ENCODE data around the gene HAGH.
"Not testable (repeated sequence)": the region's sequence is repeated elsewhere in the genome, so short reads cannot be mapped to it uniquely, and the experiment has no call there.

The HAGH gene

DNA sequence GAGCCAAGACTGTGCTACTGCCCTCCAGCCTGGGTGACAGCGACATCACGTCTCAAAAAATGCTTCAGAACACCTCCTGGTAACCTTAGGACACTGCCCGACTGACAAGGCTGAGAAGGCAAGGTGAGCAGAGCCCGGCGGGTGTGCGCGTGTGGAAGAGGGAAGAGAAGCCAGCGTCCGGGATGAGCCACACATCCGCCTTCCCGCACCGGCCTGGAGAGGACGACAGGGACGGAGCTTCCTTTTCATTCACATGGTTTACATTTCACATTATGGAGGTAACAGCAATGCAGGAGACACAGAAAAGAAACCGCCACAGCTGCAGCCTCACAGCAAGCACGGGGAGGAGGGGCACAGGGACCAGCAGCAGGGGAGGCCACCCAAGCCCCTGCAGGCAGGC is 16.5 kb downstream of the HAGH start:
- no peak for DNase-seq

DNA sequence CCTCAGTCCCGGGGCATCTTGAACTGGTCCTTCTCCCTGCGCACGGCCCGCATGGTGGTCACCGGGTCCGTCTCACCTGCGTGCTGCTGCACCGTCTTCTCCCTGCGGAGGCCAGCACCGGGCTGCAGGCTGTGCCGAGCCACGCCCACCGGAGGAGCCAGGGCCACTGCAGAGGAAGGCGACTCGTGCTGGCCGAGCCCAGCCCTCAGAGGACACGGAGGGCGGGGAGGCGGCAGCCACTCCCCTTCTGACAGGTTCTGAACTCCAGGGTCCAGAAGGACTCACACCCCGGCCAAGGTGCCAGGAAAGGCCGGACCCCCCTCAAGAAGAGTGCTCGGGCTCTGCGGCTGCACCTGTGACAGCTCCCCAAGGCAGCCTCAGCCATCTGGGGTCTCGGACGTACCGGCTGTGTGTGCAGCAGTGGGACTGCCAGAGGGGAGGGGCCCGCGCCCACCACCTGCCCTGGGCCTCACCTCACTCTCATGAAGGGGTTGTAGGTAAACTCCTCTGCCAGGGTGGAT is 17.3 kb downstream of the HAGH start:
- no peak for DNase-seq

DNA sequence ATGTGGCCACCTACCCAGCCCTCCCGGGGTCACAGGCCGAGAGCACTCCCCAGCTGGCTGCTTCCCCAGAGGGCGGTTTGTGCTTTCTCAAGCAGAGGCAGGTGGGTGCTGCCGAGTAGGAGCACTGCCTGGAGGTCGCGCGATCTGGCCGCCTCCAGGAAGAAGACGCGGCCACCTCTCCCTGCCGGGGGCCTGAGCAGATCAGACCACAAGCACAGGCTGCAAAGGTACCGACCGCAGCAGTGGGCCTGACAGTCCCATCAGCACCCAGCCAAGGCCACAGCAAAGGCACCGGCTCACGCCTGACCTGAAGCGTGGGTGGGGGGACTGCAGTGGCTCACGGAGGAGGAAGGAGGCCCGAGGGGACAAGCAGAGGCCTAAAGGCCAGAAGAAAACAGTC is 17.9 kb downstream of the HAGH start:
- DNase-seq = no peak

DNA sequence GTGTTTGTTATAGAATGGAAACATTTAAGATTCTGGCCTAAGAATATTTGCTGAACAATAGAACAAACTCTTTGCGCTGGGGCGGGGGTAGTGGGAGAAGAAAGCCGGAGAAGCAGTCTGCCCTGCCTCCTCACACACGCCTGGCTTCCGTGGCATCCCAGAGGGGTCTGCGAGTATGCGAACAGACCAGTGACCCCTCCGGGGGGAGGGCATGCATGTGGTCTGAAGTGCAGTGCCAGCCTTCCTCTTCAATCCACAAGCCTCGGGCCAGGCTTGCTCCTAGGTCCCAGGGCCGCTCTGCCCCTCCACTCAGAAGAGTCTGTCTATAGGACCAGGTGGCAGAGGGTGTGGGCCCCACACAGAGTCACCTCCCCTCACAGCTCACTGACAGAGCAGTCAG is 19.0 kb downstream of the HAGH start:
- DNase-seq = no peak

DNA sequence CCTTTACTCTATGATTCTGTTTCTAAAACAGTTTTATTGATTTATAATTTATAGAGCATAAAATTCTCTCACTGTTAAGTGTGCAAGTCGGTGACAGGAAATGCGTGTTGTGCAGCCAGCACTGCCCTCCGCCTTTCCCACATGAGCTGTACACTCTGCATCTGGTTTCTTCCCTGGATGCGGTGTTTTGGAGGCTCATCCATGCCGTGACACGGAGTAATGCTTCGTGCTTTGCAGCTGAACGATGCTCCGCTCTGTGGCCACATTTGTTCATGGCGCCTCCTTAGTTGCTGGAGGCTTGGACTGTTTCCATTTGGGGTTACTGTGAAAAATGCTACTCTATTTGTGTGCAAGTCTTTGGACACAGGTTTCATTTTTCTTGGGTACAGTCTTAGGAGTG is 25.9 kb downstream of the HAGH start:
- no peak for DNase-seq

DNA sequence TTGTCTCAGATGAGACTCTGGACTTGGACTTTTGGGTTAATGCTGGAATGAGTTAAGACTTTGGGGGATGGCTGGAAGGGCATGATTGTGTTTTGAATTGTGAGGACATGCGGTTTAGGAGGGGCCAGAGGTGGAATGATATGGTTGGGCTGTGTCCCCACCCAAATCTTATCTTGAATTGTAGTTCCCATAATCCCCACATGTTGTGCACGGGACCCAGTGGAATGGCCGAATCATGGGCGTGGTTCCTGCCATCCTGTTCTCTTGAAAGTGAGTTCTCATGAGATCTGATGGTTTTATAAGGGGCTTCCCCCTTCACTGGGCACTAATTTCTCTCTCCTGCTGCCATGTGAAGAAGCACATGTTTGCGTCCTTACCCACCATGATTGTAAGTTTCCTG is 27.4 kb downstream of the HAGH start:
- DNase-seq = not testable (repeated sequence)

DNA sequence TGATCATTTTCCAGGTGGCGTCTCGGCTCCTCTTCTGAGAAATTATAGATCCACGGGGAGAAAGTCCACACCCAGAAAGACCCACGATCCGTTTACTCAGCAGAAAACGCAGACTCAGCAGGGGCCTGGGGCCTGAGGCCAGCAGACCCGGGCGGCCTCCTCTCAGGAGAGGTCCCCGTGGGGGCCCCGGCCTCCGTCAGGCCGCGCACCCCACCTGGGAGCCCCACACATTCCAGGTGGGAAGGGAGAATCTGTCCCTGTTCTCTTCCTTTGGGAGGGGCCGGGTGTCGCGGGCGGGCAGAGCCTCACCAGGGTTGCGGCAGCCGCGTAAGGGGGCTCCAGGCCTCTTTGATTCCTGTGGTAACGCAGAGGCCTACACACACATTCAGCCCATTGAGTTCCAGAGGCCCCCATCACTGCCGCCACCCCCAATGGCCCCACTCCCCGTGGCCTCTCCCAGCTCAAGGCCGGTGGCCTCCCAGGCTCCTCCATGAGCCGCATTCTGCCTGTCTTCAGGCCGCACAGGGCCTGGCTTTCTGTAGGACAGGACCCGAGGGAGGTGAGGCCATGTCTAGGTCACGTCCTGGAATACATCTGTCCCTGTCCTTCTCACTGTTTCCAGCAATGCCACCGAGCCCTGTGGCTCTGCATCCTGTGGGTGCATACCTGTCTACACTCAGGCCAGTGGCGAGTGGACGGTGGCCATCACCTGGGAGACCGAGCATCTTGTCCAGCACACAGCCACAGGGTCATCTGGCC is 31.5 kb downstream of the HAGH start:
- DNase-seq = no peak

DNA sequence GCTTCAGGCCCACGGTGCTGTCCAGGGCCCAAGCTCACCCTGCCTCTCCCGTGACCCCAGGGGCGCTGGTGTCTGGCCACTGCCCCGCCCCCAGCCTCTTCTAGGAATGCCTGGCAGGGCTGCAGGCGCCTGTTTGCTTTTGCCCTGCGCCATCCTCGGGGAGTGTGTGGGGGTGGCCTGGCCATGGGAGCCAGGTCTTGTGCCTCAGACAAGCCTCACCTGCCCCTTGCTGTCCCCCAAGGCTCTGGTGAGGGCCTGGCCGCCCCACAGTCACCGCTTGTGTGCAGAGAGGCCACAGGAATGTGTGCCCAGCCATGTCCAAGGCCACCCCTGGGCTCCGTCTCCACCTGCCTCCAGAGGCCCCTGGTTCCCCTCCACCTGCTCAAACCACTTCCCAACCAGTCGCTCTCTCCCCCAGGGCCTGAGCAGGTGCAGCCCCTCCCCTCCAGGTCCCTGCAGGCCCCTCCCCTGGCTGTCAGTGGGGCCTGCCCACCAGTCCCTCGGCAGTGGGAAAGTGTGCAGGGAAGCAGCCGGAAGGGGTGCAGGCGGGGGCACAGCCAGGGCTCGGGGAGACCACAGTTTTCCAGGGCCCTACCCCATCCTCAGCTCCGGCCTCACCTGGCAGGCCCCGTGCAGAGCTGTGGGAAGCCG is 32.3 kb downstream of the HAGH start:
- no peak for DNase-seq

DNA sequence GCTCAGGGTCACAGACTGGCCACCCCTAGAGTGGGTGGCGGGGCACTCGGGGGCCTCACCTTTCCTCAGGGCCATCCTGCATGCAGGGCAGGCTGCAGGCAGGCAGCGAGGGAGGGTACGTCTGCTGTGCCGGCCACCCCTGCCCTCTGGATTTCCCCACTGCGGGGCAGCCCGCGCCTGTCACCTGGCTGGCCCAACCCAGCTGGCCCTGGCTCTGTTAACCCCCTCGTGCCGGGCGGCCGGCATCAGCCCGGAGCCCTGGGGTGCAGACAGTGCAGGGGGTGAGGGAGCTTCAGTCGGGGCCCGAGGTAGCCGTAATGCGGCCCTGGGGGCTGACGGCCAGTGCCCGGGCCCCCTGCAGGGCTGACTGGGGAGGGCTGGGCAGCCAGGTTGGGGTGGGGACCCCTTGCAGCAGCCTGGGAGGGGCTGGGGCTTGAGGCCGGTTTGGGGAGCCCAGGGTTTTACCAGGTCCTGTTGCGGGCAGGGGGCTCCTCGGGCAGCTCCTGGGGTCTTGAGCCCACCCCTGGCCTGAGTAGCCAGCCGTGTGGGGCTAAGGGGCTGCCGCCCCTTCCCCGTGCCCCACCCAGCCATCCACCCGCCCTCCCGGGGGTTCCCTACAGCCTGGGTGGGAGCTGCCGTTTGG is 32.9 kb downstream of the HAGH start, which contains the start of gene IGFALS:
Gene IGFALS, minus strand, starts transcription at position 128 of the 643 bp plus-strand sequence. Its CDS starts 53 bp downstream, at position 75.
- no peak for DNase-seq

DNA sequence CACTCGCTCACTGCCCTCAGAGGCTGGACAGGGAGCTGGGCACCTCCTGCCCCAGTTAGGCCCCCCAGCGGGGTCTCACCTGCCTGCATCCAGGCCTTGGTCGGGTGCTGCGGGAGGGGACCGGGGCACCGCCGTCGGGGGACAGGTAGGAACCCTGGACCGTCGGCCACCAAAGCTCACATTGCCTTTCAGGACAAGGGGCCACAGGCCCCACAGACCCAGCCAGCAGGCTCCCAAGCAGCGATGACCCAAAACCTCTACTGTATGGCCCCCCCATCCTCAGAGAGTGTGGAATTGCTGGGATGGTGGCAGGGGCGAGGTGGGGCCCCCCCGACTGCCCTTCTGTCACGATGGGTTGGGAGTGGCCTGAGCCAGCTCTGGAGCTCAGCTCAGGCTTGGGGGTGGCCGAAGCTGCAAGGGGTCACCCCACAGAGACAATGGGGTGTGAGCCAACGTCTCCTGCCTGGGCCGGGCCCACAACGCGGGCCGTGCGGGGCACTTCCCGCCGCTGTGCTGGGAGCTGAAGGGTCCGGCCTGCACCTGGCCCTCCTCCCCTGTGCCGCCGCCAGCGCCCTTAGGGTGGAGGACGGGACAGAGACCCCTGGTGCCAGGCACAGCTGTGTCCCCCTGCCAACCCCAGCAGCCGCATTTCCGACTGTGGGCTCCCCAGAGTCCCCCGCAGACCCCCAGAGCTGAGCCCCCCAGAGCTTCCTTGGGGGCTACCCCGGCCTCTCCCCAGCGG is 33.6 kb downstream of the HAGH start:
- no peak for DNase-seq

DNA sequence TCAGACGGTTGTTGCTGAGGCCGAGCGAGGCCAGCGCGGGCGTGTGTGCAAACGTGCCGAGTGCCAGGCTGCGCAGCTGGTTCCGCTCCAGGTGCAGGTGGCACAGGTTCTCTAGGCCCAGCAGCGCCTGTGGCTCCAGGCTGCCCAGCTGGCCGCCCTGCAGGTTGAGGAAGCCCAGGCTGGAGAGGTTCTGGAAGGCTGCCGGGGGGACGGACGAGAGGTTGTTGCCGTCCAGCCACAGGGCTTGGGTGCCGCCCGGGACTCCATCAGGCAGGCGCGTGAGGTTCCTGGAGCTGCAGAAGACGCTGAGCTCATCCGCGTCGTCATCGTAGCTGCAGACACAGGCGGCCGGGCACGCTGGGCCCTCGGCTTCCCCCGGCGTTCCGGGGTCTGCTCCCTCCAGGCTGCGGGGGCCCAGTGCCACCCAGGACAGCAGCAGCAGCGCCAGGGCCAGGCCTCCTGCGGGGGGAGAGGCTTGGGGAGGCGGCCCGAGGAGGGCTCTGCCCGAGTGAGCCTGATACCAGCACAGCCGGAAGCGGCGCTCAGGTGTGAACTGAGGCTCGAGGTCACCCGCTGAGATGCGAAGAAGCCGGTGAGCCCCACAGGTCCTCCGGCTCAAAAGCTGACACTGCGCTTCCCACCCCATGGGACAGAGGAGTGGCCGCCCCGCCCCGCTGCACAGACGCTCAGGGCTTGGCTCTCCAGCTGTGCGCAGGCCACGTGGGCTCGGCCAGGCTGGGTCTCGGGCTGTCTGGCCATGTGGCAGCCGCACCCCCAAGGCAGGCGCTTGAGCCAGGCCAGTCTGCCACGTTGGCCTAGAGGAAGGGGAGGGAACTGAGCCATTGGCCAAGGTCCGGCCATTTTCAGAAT is 34.4 kb downstream of the HAGH start:
- no peak for DNase-seq

DNA sequence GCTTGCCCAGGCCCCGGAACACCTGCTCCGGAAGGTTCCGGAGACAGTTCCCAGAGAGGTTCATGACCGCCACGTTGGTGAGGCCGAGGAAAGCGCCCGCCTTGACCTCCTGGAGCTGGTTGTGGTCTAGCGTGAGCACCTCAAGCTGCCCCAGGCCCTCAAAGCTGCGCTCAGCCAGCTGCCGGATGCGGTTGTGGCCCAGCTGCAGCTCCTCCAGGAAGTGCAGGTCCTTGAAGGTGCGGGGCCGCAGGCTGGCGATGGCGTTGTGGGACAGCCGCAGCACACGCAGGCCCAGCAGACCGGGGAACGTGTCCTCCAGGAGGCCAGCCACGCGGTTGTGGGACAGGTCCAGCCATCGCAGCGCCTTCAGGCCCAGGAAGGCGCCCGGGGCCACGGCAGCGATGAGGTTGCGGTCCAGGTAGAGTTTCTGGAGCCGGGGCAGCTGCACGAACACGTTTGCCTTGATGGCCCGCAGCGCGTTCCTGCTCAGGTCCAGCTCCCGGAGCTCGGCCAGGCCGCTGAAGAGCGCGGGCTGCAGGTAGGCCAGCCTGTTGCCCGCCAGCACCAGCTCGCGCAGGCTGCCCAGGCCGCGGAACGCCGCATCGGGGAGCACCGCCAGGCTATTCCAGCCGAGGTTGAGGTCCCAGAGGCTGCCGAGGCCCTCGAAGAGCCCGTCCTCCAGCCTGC is 35.2 kb downstream of the HAGH start:
- DNase-seq = no peak

DNA sequence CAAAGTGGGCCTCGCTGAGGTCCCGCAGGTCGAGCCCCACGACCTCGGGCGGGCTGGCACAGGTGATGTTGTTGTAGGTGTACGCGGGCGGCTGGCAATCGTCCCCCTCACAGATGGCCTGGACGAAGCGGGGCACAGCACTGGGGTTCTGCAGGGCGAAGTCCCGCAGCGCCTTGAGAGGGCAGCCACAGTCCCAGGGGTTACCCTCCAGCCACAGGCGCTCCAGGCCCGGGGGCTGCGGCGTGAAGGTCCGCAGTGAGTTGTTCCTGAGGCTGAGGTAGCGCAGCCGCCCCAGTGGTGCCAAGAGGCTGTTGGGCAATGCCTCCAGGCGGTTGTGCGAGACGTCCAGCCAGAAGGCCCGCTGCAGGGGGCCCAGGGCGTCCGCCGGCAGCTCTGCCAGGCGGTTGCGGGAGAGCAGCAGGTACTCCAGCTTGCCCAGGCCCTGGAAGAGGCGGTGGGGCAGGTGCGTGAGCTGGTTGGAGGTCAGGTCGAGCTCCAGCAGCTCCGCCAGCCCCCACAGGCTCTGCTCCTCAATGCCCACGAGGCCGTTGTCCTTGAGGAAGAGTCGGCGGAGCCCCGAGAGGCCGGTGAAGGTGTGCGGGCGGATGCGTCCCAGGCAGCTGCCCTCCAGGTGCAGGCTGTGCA is 35.9 kb downstream of the HAGH start:
- no peak for DNase-seq

DNA sequence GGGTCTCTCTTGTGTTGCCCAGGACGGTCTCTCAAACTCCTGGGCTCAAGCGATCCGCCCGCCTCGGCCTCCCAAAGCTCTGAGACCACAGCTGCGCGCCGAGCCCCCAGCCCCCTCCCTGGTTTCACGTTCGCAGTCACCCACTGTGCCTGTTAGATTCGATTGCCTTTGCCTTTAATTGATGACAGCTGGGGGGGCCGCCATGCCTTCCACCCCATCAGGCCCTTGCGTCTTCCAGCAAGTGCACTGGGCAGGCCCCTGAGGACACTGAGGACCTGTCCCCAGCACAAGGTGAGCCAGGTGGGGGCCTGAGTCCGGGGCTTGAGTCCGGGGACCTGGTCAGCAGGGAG is 36.4 kb downstream of the HAGH start:
- DNase-seq = no peak

DNA sequence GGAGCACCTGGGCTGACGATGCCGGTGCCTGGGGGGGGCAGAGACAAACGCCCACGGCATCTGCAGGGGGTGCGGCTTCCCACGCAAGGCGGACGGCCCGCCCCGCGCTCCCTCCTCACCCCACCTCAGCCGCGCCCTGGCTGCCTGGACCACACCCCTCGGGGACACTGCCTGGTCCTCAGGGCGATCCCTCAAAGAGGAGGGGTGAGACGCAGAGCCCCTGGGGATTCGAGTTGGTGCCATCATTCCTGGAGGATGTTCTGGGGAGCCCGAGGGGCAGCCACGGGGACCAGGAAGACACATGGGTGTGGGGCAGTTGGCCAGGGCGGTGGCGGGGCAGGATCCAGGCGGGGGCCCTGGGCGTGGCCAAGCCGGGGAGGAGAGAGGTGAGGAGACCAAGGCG is 37.0 kb downstream of the HAGH start:
- no peak for DNase-seq

DNA sequence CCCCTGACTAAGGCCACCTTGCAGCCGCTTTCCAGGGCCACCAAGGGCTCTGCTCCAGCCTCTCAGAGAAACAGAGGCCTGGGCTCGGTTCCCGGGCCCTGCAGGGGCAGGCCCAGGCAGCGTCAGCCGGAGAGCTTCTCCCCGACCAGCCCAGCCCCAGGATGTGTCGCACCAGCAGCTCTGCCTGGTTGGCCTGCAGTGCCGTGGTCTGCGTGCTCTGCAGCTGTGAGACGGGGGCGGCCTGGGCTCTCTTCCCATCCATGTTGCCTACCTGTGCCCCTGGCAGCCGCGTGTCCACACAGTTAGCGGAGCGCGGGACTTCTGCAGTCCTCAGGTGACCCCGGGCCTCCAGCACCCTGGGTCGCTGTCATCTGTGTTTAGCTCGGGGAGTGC is 37.9 kb downstream of the HAGH start:
- DNase-seq = no peak

DNA sequence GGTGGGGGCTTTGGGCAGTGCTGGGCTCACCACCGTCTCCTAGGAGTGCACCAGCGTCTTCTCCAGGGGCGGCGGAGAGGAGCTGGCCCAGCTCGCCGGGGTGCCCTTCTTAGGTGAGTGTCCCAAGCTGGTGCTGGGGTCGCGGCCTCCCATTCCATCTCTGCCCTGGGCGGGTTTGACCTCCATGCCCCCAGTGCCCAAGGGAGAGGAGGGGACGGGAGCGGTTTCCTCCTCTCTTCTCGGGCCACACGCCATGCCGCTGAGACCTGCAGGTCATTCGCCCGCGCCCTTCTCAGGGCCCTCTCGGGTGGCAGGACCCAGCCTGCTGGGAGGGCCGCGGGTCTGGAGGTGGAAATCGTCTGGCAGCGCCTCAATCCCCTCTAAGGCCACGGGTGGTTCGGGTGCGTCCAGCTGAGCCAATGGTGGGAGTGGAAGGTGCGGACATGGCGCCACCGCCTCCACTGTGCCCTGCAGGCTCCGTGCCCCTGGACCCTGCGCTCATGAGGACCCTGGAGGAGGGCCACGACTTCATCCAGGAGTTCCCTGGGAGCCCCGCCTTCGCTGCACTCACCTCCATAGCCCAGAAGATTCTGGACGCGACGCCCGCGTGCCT is 38.4 kb downstream of the HAGH start:
- no peak for DNase-seq

DNA sequence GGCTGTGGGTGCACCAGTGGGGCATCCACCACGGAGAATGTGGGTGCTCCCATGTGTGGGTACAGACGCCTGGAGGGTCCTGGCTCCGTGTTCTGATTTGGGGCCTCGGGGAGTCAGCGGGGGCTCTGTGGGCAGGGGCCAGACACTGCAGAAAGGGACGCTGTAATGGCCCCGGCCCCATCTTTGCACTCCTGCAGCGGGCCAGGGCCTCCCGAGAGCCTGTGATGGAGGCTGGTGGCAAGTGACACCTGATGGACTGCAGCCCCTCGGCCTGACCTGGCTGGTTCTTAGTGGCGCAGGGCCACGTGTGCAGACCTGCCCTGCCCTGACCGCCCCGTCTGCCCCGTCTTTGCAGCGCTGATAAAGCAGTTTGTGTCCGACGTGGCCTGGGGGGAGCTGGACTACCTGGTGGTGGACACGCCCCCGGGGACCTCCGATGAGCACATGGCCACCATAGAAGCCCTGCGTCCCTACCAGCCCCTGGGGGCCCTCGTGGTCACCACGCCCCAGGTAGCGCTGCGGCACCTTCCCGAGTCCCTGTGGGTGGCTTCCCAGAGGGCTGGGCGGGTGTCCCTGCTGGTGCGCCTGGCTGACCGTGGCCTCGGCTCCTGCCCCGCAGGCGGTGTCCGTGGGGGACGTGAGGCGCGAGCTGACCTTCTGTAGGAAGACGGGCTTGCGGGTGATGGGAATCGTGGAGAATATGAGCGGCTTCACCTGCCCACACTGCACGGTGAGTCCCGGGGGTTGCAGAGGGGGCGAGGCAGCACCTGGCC is 39.1 kb downstream of the HAGH start:
- no peak for DNase-seq

DNA sequence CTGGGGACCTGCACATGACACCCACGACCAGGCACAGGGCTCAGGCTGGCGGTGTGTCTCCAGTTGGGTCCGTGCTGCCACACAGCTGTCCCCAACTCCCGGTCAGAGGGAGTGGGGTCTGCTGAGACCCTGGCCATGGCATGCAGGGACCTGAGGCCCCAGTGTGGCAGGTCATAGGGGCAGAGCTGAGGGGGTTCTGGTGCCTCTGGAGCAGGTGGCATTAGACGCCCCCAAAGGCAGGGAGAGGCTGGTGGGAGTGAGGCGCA is 39.6 kb downstream of the HAGH start:
- DNase-seq = no peak
